HepG2 (cell line): ENCODE data around the gene RNF40. TPM values are rescaled to one million over a fixed set of nuclear protein-coding genes. Genes with fewer than 3 reads are reported as not detected.

ENCODE experiments used
- ATAC-seq: fragments of 200-7000 bp; cut with Tn5 transposase; 3 replicates; pipeline ENCODE4 v1.9.1; 2020; ENCODE audit warnings: mild to moderate bottlenecking, moderate library complexity
- BruUV-seq: library from RNA; stranded (reverse); fragments of 400-500 nt; replicated peaks from 2 replicates; lab custom pipeline; 2021; lab: Mats Ljungman, UMichigan
- CTCF ChIA-PET: fragments of 300-600 bp; formaldehyde crosslinking; extraction: SDS; loops from one replicate; lab custom pipeline; 2021; ENCODE audit warnings: low total read pairs, inconsistent platforms, low intra/inter-chr PET ratio; lab: Yijun Ruan, JAX
- POLR2A ChIA-PET: fragments of 350-600 bp; sonication (Branson Sonifier 250); formaldehyde crosslinking; loops from one replicate; lab custom pipeline; 2020; ENCODE audit warnings: antibody characterized with exemption, inconsistent platforms; lab: Yijun Ruan, JAX
- DNase-seq: peaks from one replicate; pipeline ENCODE4 v3.0.0-alpha.2; 2015; ENCODE audit warnings: low spot score
- FAIRE-seq: peaks from 3 replicates; lab custom pipeline; 2011; peaks lifted over from hg19 to GRCh38; lab: Jason Lieb, UNC
- H2AFZ ChIP-seq: one replicate; pipeline ENCODE4 v1.6.1; 2011; ENCODE audit warnings: low read length, inconsistent platforms
- H3K27ac ChIP-seq: fragments of 300-600 bp; 3 replicates; pipeline ENCODE4 v1.8.0; 2011; ENCODE audit warnings: mixed run types, mild to moderate bottlenecking, mixed read lengths, low read length, inconsistent platforms; ENCODE audit not compliant: insufficient read depth; ENCODE audit errors: extremely low read length
- H3K27me3 ChIP-seq, 2 experiments: fragments of 200-600 bp in 1 of 2; 2 replicates in 1 of 2; 3 replicates in 1 of 2; pipeline versions ENCODE4 v1.6.0 to v1.8.0; 2011; ENCODE audit warnings: low read length in 2 of 2, mild to moderate bottlenecking in 2 of 2, moderate library complexity in 2 of 2, inconsistent platforms in 1 of 2; ENCODE audit not compliant: insufficient read depth in 2 of 2, control insufficient read depth in 1 of 2
- H3K36me3 ChIP-seq, 2 experiments: fragments of 200-600 bp in 1 of 2; replicated peaks in 1 of 2; 2 replicates in 1 of 2; 3 replicates in 1 of 2; pipeline versions ENCODE4 v1.5.1 to v1.8.0; 2011; ENCODE audit warnings: low read length in 2 of 2, inconsistent platforms in 1 of 2; ENCODE audit not compliant: insufficient read depth in 2 of 2, control insufficient read depth in 1 of 2
- H3K4me1 ChIP-seq: 2 replicates; pipeline ENCODE4 v1.5.1; 2012; ENCODE audit warnings: low read length, inconsistent platforms; ENCODE audit not compliant: insufficient read depth
- H3K4me2 ChIP-seq: 2 replicates; pipeline ENCODE4 v1.6.0; 2011; ENCODE audit warnings: low read depth, low read length, inconsistent platforms
- H3K4me3 ChIP-seq, 3 experiments: fragments of 200-600 bp in 1 of 3; sonication (generic), shearing (Covaris generic) in 1 of 3; replicated peaks in 1 of 3; 2 replicates each; pipeline ENCODE4 v1.5.1; 2011 to 2016; ENCODE audit warnings: low read length in 3 of 3, inconsistent platforms in 2 of 3, low read depth in 2 of 3, mild to moderate bottlenecking in 2 of 3, control low read depth in 1 of 3, mixed read lengths in 1 of 3; ENCODE audit not compliant: insufficient read depth in 1 of 3
- H3K79me2 ChIP-seq: one replicate; pipeline ENCODE4 v1.6.1; 2011; ENCODE audit warnings: low read length, inconsistent platforms; ENCODE audit not compliant: insufficient read depth
- H3K9ac ChIP-seq: 2 replicates; pipeline ENCODE4 v1.6.0; 2011; ENCODE audit warnings: mild to moderate bottlenecking, low read depth, low read length, inconsistent platforms; ENCODE audit not compliant: insufficient read depth
- H3K9me3 ChIP-seq: 2 replicates; pipeline ENCODE4 v1.5.1; 2012; ENCODE audit warnings: mild to moderate bottlenecking, low read length
- H4K20me1 ChIP-seq: 2 replicates; pipeline ENCODE4 v1.6.0; 2011; ENCODE audit warnings: inconsistent platforms, mild to moderate bottlenecking, low read length, moderate library complexity; ENCODE audit not compliant: insufficient read depth
- BCL6 ChIP-seq: IDR thresholded peaks from 2 replicates; pipeline ENCODE4 v1.6.1; 2016; ENCODE audit warnings: missing genetic modification reagents, missing compliant biosample characterization
- MLLT10 ChIP-seq: sonication (generic); formaldehyde crosslinking; IDR thresholded peaks from 2 replicates; pipeline ENCODE4 v1.4.0; 2020; ENCODE audit warnings: missing genetic modification reagents
- NFRKB ChIP-seq: fragments of 450-650 bp; IDR thresholded peaks from 2 replicates; pipeline ENCODE4 v1.6.1; 2017
- NR2F2 ChIP-seq: IDR thresholded peaks from 2 replicates; pipeline ENCODE4 v1.6.1; 2012; ENCODE audit warnings: low read depth, inconsistent platforms, borderline replicate concordance
- NR2F6 ChIP-seq, 2 experiments: IDR thresholded peaks; 2 replicates each; pipeline ENCODE4 v1.6.1; 2016; ENCODE audit warnings: antibody characterized with exemption in 1 of 2, mild to moderate bottlenecking in 1 of 2
- THAP11 ChIP-seq: IDR thresholded peaks from 2 replicates; pipeline ENCODE4 v1.6.1; 2016; ENCODE audit warnings: missing biosample characterization, missing genetic modification reagents
- ZNF546 ChIP-seq: sonication (generic); formaldehyde crosslinking; conservative IDR thresholded peaks from 2 replicates; pipeline ENCODE4 v1.8.1; 2023; ENCODE audit warnings: mild to moderate bottlenecking, missing genetic modification reagents
- WGBS: methylation state at CpG from one replicate; pipeline ENCODE4 v1.1.6; 2017; ENCODE audit warnings: low lambda C conversion rate; 5-methylcytosine and 5-hydroxymethylcytosine counted together
- in situ Hi-C: cut with HindIII; loops from 2 replicates; pipeline ENCODE4 v1.10.0; 2017; ENCODE audit warnings: low pct_unique_long_range_greater_than_20kb; ENCODE audit not compliant: extremely low pct_ligation_motif_present
- intact Hi-C: fragments of 100-400 bp; cut with micrococcal nuclease; formaldehyde crosslinking; loops from one replicate; pipeline ENCODE4 v1.10.0; 2022; ENCODE audit not compliant: unreplicated experiment
- polyA plus RNA-seq, 8 experiments: library from polyadenylated mRNA; depleted of rRNA in 3 of 8; stranded (reverse) in 7 of 8; unstranded in 1 of 8; fragments of >200 nt; fragmentation: Illumina TruSeq in 4 of 8; extraction: Trizol in 4 of 8; gene quantifications; 2 replicates each; pipeline versions ENCODE4 v1.2.1 to v1.2.3, GENCODE V29; 2011 to 2016; ENCODE audit warnings: low read depth in 4 of 8, missing spikeins in 1 of 8, mixed read lengths in 1 of 8; ENCODE audit not compliant: insufficient read depth in 1 of 8
- total RNA-seq, 5 experiments: library from RNA; depleted of rRNA; stranded (reverse); fragments of >200 nt; fragmentation: Illumina TruSeq; extraction: Trizol; gene quantifications; 2 replicates each; pipeline ENCODE4 v1.2.3, GENCODE V29; 2016; ENCODE audit warnings: low read depth in 1 of 5
- TF ChIP-seq, protein P1 (sequence below): sonication (generic); formaldehyde crosslinking; IDR thresholded peaks from 2 replicates; pipeline ENCODE4 v1.5.0; 2020; ENCODE audit warnings: mild to moderate bottlenecking, missing genetic modification reagents
- TF ChIP-seq, protein P2 (sequence below): sonication (generic); formaldehyde crosslinking; IDR thresholded peaks from 2 replicates; pipeline ENCODE4 v1.4.0; 2020; ENCODE audit warnings: missing genetic modification reagents, mild to moderate bottlenecking, borderline replicate concordance
- TF ChIP-seq, protein P3 (sequence below): sonication (generic); formaldehyde crosslinking; IDR thresholded peaks from 2 replicates; pipeline ENCODE4 v1.4.0; 2020; ENCODE audit warnings: missing genetic modification reagents, borderline replicate concordance
- TF ChIP-seq, protein P4 (sequence below), 2 experiments: sonication (generic) in 1 of 2; formaldehyde crosslinking in 1 of 2; IDR thresholded peaks; 2 replicates each; pipeline versions ENCODE4 v1.4.0 to v1.6.1; 2018 to 2020; ENCODE audit warnings: missing genetic modification reagents in 2 of 2, borderline replicate concordance in 1 of 2, low read depth in 1 of 2, mild to moderate bottlenecking in 1 of 2, missing biosample characterization in 1 of 2

RNF40 gene
- total and polyA plus RNA-seq, 2 of the 13 experiments (the other 11 are each of a cell fraction or from before 2014, with no cell fraction given) = 84.0 to 85.6 TPM

DNA sequence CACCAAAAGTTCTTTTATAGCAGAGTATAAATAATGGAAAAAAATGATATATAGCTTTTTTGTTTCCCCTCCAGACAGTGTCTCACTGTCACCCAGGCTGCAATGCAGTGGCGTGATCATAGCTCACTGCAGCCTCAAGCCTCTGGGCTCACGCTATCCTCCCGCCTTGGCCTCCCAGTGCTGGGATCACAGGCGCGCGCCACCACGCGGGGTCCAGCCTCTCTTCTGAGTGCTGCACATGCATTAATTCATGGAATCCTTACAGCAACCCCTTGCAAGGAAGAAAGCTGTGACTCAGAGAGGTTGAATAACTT lies 42.9 kb downstream of the RNF40 start:
- WGBS = 84% methylated on average over 8 of the region's 8 CpGs
- Histone ChIP-seq H3K79me2 (peaks cover 3% of the 10 kb centered on the region), H3K27me3 (no peaks in the 10 kb centered on the region; a peak in 1 of 5 replicates), H3K9me3 (no peaks in the 10 kb centered on the region), H3K4me1 (peaks cover 54% of the 10 kb centered on the region), H2AFZ (peak overlapping the region; percentile 1), H4K20me1 (no peaks in the 10 kb centered on the region), H3K4me3 (peak overlapping the region; percentile 74 to 96 (median 89); a peak in 5 of 6 replicates), H3K9ac (peak overlapping the region; percentile 89), H3K27ac (peak overlapping the region; percentile 92), H3K4me2 (peak overlapping the region; percentile 92), H3K36me3 (no peaks in the 10 kb centered on the region)
- ChIA-PET POLR2A (interaction anchor here (0.6 to 6.6 kb wide), 24 partner anchors 9 to 330 kb away, joined by 3 to 257 read pairs (median 12); partner anchors contain the start of genes FBRS, PHKG2, ZNF629 and ZNF689), CTCF (interaction anchor here (0.9 kb wide), 1 partner anchor 117 kb away, joined by 3 read pairs; no protein-coding TSS in a partner anchor)
- FAIRE-seq = no peak
- in situ Hi-C loops (no loop called here), intact Hi-C loops (loop anchor here (1.0 kb wide), 2 partner anchors 9 to 18 kb away; partner anchors contain the start of gene ZNF629)
- BruUV-seq = TSS peak; percentile 67
- no peak for DNase-seq
- ATAC-seq = peak; percentile 3; the same call in 2 of the 3 replicates
- TF ChIP-seq, protein P1, sequence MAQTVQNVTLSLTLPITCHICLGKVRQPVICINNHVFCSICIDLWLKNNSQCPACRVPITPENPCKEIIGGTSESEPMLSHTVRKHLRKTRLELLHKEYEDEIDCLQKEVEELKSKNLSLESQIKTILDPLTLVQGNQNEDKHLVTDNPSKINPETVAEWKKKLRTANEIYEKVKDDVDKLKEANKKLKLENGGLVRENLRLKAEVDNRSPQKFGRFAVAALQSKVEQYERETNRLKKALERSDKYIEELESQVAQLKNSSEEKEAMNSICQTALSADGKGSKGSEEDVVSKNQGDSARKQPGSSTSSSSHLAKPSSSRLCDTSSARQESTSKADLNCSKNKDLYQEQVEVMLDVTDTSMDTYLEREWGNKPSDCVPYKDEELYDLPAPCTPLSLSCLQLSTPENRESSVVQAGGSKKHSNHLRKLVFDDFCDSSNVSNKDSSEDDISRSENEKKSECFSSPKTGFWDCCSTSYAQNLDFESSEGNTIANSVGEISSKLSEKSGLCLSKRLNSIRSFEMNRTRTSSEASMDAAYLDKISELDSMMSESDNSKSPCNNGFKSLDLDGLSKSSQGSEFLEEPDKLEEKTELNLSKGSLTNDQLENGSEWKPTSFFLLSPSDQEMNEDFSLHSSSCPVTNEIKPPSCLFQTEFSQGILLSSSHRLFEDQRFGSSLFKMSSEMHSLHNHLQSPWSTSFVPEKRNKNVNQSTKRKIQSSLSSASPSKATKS (CRISPR knock-in tag) = no peak
- TF ChIP-seq BCL6 (no peak), ZNF546 (CRISPR knock-in tag) (no peak), NFRKB (no peak), NR2F2 (no peak), NR2F6 (IDR thresholded peaks at IDR 0.05) (no peak), NR2F6 (CRISPR knock-in tag; IDR thresholded peaks at IDR 0.05) (no peak), MLLT10 (CRISPR knock-in tag) (peak; percentile 76; the same call in 1 of the 2 replicates), THAP11 (no peak)
- TF ChIP-seq, protein P2, sequence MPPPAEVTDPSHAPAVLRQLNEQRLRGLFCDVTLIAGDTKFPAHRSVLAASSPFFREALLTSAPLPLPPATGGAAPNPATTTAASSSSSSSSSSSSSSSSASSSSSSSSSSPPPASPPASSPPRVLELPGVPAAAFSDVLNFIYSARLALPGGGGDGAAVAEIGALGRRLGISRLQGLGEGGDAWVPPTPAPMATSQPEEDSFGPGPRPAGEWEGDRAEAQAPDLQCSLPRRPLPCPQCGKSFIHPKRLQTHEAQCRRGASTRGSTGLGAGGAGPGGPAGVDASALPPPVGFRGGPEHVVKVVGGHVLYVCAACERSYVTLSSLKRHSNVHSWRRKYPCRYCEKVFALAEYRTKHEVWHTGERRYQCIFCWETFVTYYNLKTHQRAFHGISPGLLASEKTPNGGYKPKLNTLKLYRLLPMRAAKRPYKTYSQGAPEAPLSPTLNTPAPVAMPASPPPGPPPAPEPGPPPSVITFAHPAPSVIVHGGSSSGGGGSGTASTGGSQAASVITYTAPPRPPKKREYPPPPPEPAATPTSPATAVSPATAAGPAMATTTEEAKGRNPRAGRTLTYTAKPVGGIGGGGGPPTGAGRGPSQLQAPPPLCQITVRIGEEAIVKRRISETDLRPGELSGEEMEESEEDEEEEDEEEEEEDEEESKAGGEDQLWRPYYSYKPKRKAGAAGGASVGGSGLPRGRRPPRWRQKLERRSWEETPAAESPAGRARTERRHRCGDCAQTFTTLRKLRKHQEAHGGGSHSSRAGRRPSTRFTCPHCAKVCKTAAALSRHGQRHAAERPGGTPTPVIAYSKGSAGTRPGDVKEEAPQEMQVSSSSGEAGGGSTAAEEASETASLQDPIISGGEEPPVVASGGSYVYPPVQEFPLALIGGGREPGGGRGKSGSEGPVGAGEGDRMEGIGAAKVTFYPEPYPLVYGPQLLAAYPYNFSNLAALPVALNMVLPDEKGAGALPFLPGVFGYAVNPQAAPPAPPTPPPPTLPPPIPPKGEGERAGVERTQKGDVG = peak; percentile 81
- TF ChIP-seq, protein P3, sequence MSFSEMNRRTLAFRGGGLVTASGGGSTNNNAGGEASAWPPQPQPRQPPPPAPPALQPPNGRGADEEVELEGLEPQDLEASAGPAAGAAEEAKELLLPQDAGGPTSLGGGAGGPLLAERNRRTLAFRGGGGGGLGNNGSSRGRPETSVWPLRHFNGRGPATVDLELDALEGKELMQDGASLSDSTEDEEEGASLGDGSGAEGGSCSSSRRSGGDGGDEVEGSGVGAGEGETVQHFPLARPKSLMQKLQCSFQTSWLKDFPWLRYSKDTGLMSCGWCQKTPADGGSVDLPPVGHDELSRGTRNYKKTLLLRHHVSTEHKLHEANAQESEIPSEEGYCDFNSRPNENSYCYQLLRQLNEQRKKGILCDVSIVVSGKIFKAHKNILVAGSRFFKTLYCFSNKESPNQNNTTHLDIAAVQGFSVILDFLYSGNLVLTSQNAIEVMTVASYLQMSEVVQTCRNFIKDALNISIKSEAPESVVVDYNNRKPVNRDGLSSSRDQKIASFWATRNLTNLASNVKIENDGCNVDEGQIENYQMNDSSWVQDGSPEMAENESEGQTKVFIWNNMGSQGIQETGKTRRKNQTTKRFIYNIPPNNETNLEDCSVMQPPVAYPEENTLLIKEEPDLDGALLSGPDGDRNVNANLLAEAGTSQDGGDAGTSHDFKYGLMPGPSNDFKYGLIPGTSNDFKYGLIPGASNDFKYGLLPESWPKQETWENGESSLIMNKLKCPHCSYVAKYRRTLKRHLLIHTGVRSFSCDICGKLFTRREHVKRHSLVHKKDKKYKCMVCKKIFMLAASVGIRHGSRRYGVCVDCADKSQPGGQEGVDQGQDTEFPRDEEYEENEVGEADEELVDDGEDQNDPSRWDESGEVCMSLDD (CRISPR knock-in tag) = no peak
- TF ChIP-seq, protein P4, sequence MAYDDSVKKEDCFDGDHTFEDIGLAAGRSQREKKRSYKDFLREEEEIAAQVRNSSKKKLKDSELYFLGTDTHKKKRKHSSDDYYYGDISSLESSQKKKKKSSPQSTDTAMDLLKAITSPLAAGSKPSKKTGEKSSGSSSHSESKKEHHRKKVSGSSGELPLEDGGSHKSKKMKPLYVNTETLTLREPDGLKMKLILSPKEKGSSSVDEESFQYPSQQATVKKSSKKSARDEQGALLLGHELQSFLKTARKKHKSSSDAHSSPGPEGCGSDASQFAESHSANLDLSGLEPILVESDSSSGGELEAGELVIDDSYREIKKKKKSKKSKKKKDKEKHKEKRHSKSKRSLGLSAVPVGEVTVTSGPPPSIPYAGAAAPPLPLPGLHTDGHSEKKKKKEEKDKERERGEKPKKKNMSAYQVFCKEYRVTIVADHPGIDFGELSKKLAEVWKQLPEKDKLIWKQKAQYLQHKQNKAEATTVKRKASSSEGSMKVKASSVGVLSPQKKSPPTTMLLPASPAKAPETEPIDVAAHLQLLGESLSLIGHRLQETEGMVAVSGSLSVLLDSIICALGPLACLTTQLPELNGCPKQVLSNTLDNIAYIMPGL (CRISPR knock-in tag; IDR thresholded peaks at IDR 0.05; ENCODE audit: borderline replicate concordance in 1 of 2, low read depth in 1 of 2) = no peak
